BLaER1 (cell line): ENCODE results near the gene PYGL.
A peak's percentile ranks its signal among the peaks of the same experiment; 100 is the strongest.

ENCODE experiments used
- H3K27ac ChIP-seq: shearing (Covaris generic); formaldehyde crosslinking; 2 replicates; pipeline ENCODE4 v1.8.1; 2022
- H3K27me3 ChIP-seq: shearing (Covaris generic); formaldehyde crosslinking; 2 replicates; pipeline ENCODE4 v1.8.1; 2022
- H3K36me3 ChIP-seq: shearing (Covaris generic); formaldehyde crosslinking; 2 replicates; pipeline ENCODE4 v1.8.1; 2022
- H3K4me1 ChIP-seq: shearing (Covaris generic); formaldehyde crosslinking; 2 replicates; pipeline ENCODE4 v1.8.1; 2022
- H3K4me2 ChIP-seq: shearing (Covaris generic); formaldehyde crosslinking; 2 replicates; pipeline ENCODE4 v1.8.1; 2022
- H3K4me3 ChIP-seq: shearing (Covaris generic); formaldehyde crosslinking; 2 replicates; pipeline ENCODE4 v1.8.1; 2022
- H3K9ac ChIP-seq: shearing (Covaris generic); formaldehyde crosslinking; 2 replicates; pipeline ENCODE4 v1.8.1; 2022
- H3K9me3 ChIP-seq: shearing (Covaris generic); formaldehyde crosslinking; 2 replicates; pipeline ENCODE4 v1.8.1; 2022
- H4K20me1 ChIP-seq: shearing (Covaris generic); formaldehyde crosslinking; 2 replicates; pipeline ENCODE4 v1.8.1; 2022
- Cebpa-rat ChIP-seq: shearing (Covaris generic); IDR thresholded peaks from 2 replicates; pipeline ENCODE4 v1.8.1; 2022

The PYGL gene

GRCh38 chr14:50875359-50876070 is 68.8 kb downstream of the PYGL start:
- Histone ChIP-seq H3K4me3 (no peak overlapping the region), H3K36me3 (no peaks in the 10 kb centered on the region), H3K27me3 (peaks cover 35% of the 10 kb centered on the region), H3K4me2 (peak overlapping the region; percentile 83), H3K9ac (no peak overlapping the region), H3K4me1 (peaks cover 69% of the 10 kb centered on the region), H3K9me3 (no peaks in the 10 kb centered on the region), H4K20me1 (peaks cover 6% of the 10 kb centered on the region; the same call in 1 of the 2 replicates), H3K27ac (no peak overlapping the region)
- no peak for TF ChIP-seq Cebpa-rat

GRCh38 chr14:50874757-50875156 is 69.5 kb downstream of the PYGL start:
- Histone ChIP-seq H3K9ac (no peak overlapping the region), H3K27ac (no peak overlapping the region), H4K20me1 (peaks cover 6% of the 10 kb centered on the region; the same call in 1 of the 2 replicates), H3K4me3 (no peak overlapping the region), H3K4me1 (peaks cover 63% of the 10 kb centered on the region), H3K4me2 (peak overlapping the region; percentile 83), H3K36me3 (no peaks in the 10 kb centered on the region), H3K9me3 (no peaks in the 10 kb centered on the region), H3K27me3 (peaks cover 42% of the 10 kb centered on the region)
- no peak for TF ChIP-seq Cebpa-rat

DNA sequence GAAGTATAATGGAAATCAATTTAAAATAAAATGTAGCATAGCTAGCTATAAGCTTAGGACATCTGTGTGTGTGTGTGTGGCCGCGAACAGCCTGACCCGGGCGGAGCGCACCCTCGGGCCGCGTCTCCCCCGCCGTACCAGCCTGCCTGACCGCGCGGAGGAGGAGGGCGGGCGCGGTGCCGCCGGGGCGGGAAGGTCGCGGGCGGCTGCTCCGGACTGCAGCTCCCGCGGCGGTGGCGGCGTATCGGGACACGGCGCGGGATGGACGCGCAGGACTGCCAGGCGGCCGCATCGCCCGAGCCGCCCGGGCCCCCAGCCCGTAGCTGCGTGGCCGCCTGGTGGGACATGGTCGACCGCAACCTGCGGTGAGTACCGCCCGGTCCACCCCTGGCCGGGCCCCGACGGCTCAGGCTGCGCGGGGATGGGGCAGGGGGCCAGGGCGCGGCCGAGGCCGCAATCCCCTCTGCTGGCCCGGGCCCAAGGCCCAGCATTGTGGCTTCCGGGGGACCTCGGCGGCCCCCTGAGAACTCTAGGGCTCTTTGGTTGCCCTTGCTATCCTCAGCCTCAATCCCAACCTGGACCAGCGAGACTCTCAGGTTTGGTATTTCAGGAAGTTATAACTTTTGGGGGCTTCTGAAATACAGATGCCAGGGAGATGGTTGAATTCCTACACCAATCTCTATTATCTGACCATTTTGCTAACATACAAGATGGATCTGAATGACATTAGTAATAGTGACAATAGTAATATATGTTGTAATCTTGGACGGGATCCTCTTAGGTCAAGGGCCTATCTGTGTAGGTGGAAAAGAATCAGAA is 72.2 kb downstream of the PYGL start, which contains the start of gene ABHD12B:
Gene ABHD12B (plus strand): TSS at position 140 of the 819 bp plus-strand sequence. CDS start 122 bp downstream, at position 262.
- peaks cover 44% of the 10 kb centered on the region for H3K27me3 ChIP-seq

DNA sequence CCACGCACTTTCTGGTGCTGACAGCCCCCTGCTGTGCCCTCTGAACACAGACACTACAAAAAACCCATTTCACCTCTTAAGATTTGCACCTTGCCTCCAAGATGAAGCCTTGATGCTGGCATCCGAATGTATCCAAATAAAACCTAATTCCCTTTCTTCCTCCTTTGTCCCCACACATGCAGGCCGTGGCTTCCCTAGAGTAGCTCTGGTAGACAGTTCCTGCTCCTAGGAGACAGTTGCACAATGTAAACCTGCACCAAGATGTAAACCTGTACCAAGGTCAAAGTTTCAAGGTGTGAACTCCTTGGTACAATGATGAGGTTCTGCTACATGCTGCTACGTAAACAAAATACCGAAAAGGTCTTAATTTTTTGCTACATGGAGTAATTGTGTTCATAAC is 73.1 kb downstream of the PYGL start:
- no peak overlapping the region for H3K9ac ChIP-seq
- no peak overlapping the region for H3K4me2 ChIP-seq
- no peak for TF ChIP-seq Cebpa-rat
- H3K9me3 ChIP-seq = no peaks in the 10 kb centered on the region
- peaks cover 47% of the 10 kb centered on the region for H3K4me1 ChIP-seq
- no peaks in the 10 kb centered on the region for H3K36me3 ChIP-seq
- H3K4me3 ChIP-seq = no peak overlapping the region
- peaks cover 44% of the 10 kb centered on the region for H3K27me3 ChIP-seq
- H4K20me1 ChIP-seq = peaks cover 6% of the 10 kb centered on the region; the same call in 1 of the 2 replicates
- H3K27ac ChIP-seq = no peak overlapping the region

More for the DNA sequence above, 72.2 kb downstream of the PYGL start, which contains the start of gene ABHD12B:
- Histone ChIP-seq H4K20me1 (peaks cover 6% of the 10 kb centered on the region; the same call in 1 of the 2 replicates), H3K4me2 (peak within 1 kb of the TSS; percentile 67), H3K9ac (no peak within 1 kb of the TSS), H3K4me3 (peak within 1 kb of the TSS; percentile 50), H3K36me3 (no peaks in the 10 kb centered on the region), H3K4me1 (peaks cover 55% of the 10 kb centered on the region), H3K27ac (no peak within 1 kb of the TSS), H3K9me3 (no peaks in the 10 kb centered on the region)
- no peak for TF ChIP-seq Cebpa-rat

DNA sequence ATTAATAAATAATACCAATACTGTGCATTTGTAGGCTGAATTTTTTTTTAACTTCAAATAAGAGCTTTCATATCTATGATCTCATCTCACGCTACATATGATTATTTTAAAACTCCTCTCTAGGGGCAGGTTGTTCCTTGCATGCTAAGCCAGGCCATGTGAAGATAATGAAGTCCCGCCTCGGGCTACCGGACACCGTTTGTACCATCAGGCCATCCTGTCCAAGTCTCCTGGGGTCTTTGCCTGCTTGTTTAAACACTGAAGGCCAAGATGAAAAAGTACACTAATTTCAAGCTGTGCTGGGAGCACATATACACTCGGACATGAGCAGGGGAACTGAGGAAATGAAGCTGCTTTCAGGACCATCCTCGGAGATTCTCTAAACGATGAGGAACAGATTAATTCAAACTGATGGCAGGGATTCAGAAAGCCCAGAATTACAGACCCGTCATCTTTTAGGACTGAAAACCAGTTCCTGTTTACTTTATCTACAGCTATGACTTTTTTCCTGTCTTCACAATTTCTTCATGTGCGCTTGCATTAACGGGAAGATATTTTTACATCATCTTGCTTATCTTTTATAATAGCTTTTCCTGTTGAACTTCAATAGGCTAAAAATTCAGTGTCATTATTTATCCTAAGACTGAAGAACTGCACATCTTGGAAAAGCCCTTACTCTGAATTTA is 78.7 kb downstream of the PYGL start:
- Histone ChIP-seq H3K27me3 (peaks cover 9% of the 10 kb centered on the region), H3K4me2 (peak overlapping the region; percentile 33), H3K4me1 (peaks cover 20% of the 10 kb centered on the region), H3K4me3 (no peak overlapping the region), H3K36me3 (no peaks in the 10 kb centered on the region), H3K27ac (no peak overlapping the region), H4K20me1 (no peaks in the 10 kb centered on the region), H3K9me3 (no peaks in the 10 kb centered on the region), H3K9ac (no peak overlapping the region)
- no peak for TF ChIP-seq Cebpa-rat

DNA sequence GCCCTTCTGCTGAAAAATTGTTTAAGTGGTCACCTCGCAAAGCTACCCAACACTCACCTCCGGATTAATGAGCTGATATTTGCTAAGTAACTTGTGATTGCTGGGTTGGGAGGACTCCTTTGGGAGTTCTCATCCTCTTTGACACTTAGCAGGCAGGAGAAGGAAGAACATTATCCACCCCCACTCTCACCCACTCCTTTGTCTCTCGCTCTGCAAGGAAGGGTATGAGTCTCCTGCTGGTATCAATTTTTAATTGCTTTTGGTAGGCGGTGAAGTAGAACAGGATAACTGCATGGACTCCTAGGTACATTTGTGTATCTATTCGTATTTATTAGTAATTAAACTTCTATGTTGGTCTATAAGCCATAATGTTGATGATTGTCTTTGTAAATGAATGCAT is 79.3 kb downstream of the PYGL start:
- peak overlapping the region; percentile 33 for H3K4me2 ChIP-seq
- no peak for TF ChIP-seq Cebpa-rat
- H3K4me1 ChIP-seq = peaks cover 25% of the 10 kb centered on the region
- H3K27ac ChIP-seq = no peak overlapping the region
- no peaks in the 10 kb centered on the region for H3K9me3 ChIP-seq
- H3K27me3 ChIP-seq = peaks cover 3% of the 10 kb centered on the region; the same call in 1 of the 2 replicates
- no peaks in the 10 kb centered on the region for H3K36me3 ChIP-seq
- H3K9ac ChIP-seq = no peak overlapping the region
- H3K4me3 ChIP-seq = no peak overlapping the region
- no peaks in the 10 kb centered on the region for H4K20me1 ChIP-seq

GRCh38 chr14:50864237-50864636 is 80.0 kb downstream of the PYGL start:
- H3K27ac ChIP-seq = no peak overlapping the region
- peaks cover 32% of the 10 kb centered on the region for H3K4me1 ChIP-seq
- H3K4me2 ChIP-seq = no peak overlapping the region
- H3K36me3 ChIP-seq = no peaks in the 10 kb centered on the region
- no peaks in the 10 kb centered on the region for H3K27me3 ChIP-seq
- no peak overlapping the region for H3K9ac ChIP-seq
- TF ChIP-seq Cebpa-rat = no peak
- no peaks in the 10 kb centered on the region for H3K9me3 ChIP-seq
- H3K4me3 ChIP-seq = no peak overlapping the region
- H4K20me1 ChIP-seq = no peaks in the 10 kb centered on the region

- Histone ChIP-seq H4K20me1 (no peaks in the 10 kb centered on the region), H3K27me3 (no peaks in the 10 kb centered on the region), H3K4me3 (no peak overlapping the region), H3K4me2 (no peak overlapping the region), H3K9ac (no peak overlapping the region), H3K9me3 (no peaks in the 10 kb centered on the region), H3K27ac (no peak overlapping the region), H3K36me3 (no peaks in the 10 kb centered on the region), H3K4me1 (peaks cover 52% of the 10 kb centered on the region)
- TF ChIP-seq Cebpa-rat = no peak
Measured at GRCh38 chr14:50862036-50862570, 82.2 kb downstream of the PYGL start.

DNA sequence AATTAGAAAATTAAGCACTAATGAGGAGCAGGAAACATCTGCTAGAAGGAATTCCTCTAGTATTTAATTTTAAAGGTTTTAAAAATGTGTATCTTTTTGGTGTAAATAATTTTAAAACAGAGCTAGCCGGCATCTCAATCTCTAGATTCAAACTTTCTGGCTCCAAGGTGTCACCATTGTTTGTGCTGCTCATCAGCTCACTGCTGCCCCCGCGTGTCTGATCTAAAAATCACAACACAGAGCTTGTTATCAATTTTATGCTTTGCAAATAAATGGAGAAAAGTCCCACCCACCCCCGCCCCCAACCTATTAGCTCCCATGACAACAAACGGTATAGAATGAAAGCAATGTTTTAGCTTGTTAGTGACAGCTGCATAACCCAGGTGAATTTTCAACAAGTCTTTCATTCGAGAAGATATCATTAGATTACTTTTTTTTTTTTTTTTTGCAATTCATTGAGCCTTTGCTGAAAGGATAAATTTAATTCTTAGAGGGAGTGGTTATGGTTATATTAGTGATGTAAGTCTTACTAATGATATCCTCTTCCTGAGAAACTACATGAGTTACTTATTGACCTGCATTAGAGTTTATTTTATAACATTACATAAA is 83.7 kb downstream of the PYGL start:
- Histone ChIP-seq H3K9ac (peak overlapping the region; percentile 75), H3K4me2 (peak overlapping the region; percentile 99), H4K20me1 (no peaks in the 10 kb centered on the region), H3K27me3 (no peaks in the 10 kb centered on the region), H3K4me1 (peaks cover 44% of the 10 kb centered on the region), H3K36me3 (no peaks in the 10 kb centered on the region), H3K4me3 (peak overlapping the region; percentile 68), H3K27ac (0 out of 2 replicates have a peak overlapping the region, but pooled peaks have one; percentile 58), H3K9me3 (no peaks in the 10 kb centered on the region)
- TF ChIP-seq Cebpa-rat = no peak
